H9 (cell line): ENCODE results near the gene C16orf89. TPM values are rescaled to one million over a fixed set of nuclear protein-coding genes. Genes with fewer than 3 reads are reported as not detected.

Experiments
- DNase-seq: peaks from one replicate; pipeline ENCODE4 v3.0.0-alpha.2; 2017
- H2AFZ ChIP-seq: one replicate; pipeline ENCODE4 v1.6.1; 2013; ENCODE audit warnings: mild to moderate bottlenecking, low read length, control low read depth, moderate library complexity
- H2AK5ac ChIP-seq: 2 replicates; pipeline ENCODE4 v1.6.1; 2013; ENCODE audit warnings: low read length, control low read depth, mixed read lengths; ENCODE audit not compliant: insufficient read length
- H2BK120ac ChIP-seq: one replicate; pipeline ENCODE4 v1.6.1; 2013; ENCODE audit warnings: low read depth, mild to moderate bottlenecking, low read length, control low read depth, inconsistent platforms; ENCODE audit not compliant: poor library complexity, severe bottlenecking
- H2BK12ac ChIP-seq: 2 replicates; pipeline ENCODE4 v1.6.1; 2013; ENCODE audit warnings: low read length, control low read depth, mixed read lengths, low read depth; ENCODE audit not compliant: insufficient read length
- H2BK15ac ChIP-seq: 2 replicates; pipeline ENCODE4 v1.6.1; 2013; ENCODE audit warnings: low read depth, low read length, control low read depth
- H2BK20ac ChIP-seq: one replicate; pipeline ENCODE4 v1.6.1; 2013; ENCODE audit warnings: low read depth, mild to moderate bottlenecking, low read length, control low read depth, inconsistent platforms; ENCODE audit not compliant: poor library complexity, severe bottlenecking
- H2BK5ac ChIP-seq: 2 replicates; pipeline ENCODE4 v1.6.1; 2013; ENCODE audit warnings: low read length, control low read depth, mixed read lengths; ENCODE audit not compliant: insufficient read length
- H3K14ac ChIP-seq: 2 replicates; pipeline ENCODE4 v1.6.1; 2013; ENCODE audit warnings: low read length, control low read depth; ENCODE audit not compliant: insufficient read depth
- H3K18ac ChIP-seq: 2 replicates; pipeline ENCODE4 v1.6.1; 2013; ENCODE audit warnings: low read depth, mild to moderate bottlenecking, mixed read lengths, low read length, control low read depth; ENCODE audit not compliant: insufficient read length
- H3K23ac ChIP-seq: 2 replicates; pipeline ENCODE4 v1.6.1; 2013; ENCODE audit warnings: low read length, control low read depth, mixed read lengths, low read depth; ENCODE audit not compliant: insufficient read length
- H3K23me2 ChIP-seq: 2 replicates; pipeline ENCODE4 v1.6.1; 2013; ENCODE audit warnings: low read depth, mild to moderate bottlenecking, mixed read lengths, low read length, control low read depth; ENCODE audit not compliant: insufficient read length, poor library complexity, severe bottlenecking
- H3K27ac ChIP-seq: 2 replicates; pipeline ENCODE4 v1.5.1; 2013; ENCODE audit warnings: low read length, control low read depth, mixed read lengths, low read depth; ENCODE audit not compliant: insufficient read length
- H3K27me3 ChIP-seq: 2 replicates; pipeline ENCODE4 v1.6.1; 2013; ENCODE audit warnings: low read length, control low read depth, inconsistent platforms; ENCODE audit not compliant: insufficient read depth
- H3K4ac ChIP-seq: 2 replicates; pipeline ENCODE4 v1.6.1; 2013; ENCODE audit warnings: low read depth, mild to moderate bottlenecking, control low read depth, inconsistent platforms, low read length, moderate library complexity
- H3K4me1 ChIP-seq: 2 replicates; pipeline ENCODE4 v1.6.1; 2013; ENCODE audit warnings: low read length, control low read depth, inconsistent platforms; ENCODE audit not compliant: insufficient read depth
- H3K4me2 ChIP-seq: 2 replicates; pipeline ENCODE4 v1.6.1; 2013; ENCODE audit warnings: low read length, control low read depth, mixed read lengths; ENCODE audit not compliant: insufficient read length, insufficient read depth
- H3K56ac ChIP-seq: 2 replicates; pipeline ENCODE4 v1.6.1; 2013; ENCODE audit warnings: low read depth, mild to moderate bottlenecking, mixed read lengths, low read length, control low read depth; ENCODE audit not compliant: insufficient read length
- H3K79me1 ChIP-seq: 2 replicates; pipeline ENCODE4 v1.6.1; 2013; ENCODE audit warnings: low read depth, mild to moderate bottlenecking, moderate library complexity, low read length, control low read depth, inconsistent platforms; ENCODE audit not compliant: insufficient read depth, poor library complexity, severe bottlenecking
- H3K79me2 ChIP-seq: 2 replicates; pipeline ENCODE4 v1.6.1; 2013; ENCODE audit warnings: low read length, control low read depth, inconsistent platforms; ENCODE audit not compliant: insufficient read depth
- H3K9ac ChIP-seq: 2 replicates; pipeline ENCODE4 v1.6.1; 2013; ENCODE audit warnings: low read length, control low read depth, mixed read lengths; ENCODE audit not compliant: insufficient read length; ENCODE audit errors: extremely low read depth
- H3K9me3 ChIP-seq: one replicate; pipeline ENCODE4 v1.6.1; 2013; ENCODE audit warnings: low read depth, low read length, inconsistent platforms; ENCODE audit not compliant: control insufficient read depth
- H3T11ph ChIP-seq: one replicate; pipeline ENCODE4 v1.6.1; 2013; ENCODE audit warnings: mild to moderate bottlenecking, low read length, control low read depth, inconsistent platforms
- H4K20me1 ChIP-seq: one replicate; pipeline ENCODE4 v1.6.1; 2013; ENCODE audit not compliant: control insufficient read depth, insufficient read length, insufficient read depth
- H4K5ac ChIP-seq: 2 replicates; pipeline ENCODE4 v1.6.1; 2013; ENCODE audit warnings: low read depth, mild to moderate bottlenecking, mixed read lengths, low read length, control low read depth; ENCODE audit not compliant: insufficient read length
- H4K8ac ChIP-seq: replicated peaks from 2 replicates; pipeline ENCODE4 v1.6.1; 2013; ENCODE audit warnings: low read length, control low read depth, mixed read lengths, low read depth; ENCODE audit not compliant: insufficient read length
- H4K91ac ChIP-seq: 2 replicates; pipeline ENCODE4 v1.6.1; 2013; ENCODE audit warnings: low read depth, mild to moderate bottlenecking, moderate library complexity, mixed read lengths, low read length, control low read depth; ENCODE audit not compliant: insufficient read length
- H3K27ac Mint-ChIP-seq, 3 experiments: 2 replicates in 2 of 3; 3 replicates in 1 of 3; pipeline ENCODE4 v1.8.0; 2020 to 2021; ENCODE audit warnings: mixed read lengths in 3 of 3, mild to moderate bottlenecking in 1 of 3, moderate library complexity in 1 of 3
- H3K27me3 Mint-ChIP-seq: 2 replicates; pipeline ENCODE4 v1.8.0; 2021; ENCODE audit warnings: low read depth, mild to moderate bottlenecking, moderate library complexity, mixed read lengths
- H3K36me3 Mint-ChIP-seq, 3 experiments: 2 replicates in 2 of 3; 3 replicates in 1 of 3; pipeline ENCODE4 v1.8.0; 2020 to 2021; ENCODE audit warnings: low read depth in 3 of 3, mixed read lengths in 3 of 3; ENCODE audit not compliant: insufficient read depth in 1 of 3
- H3K4me1 Mint-ChIP-seq, 2 experiments: 2 replicates each; pipeline ENCODE4 v1.8.0; 2020; ENCODE audit warnings: mixed read lengths in 2 of 2
- H3K4me3 Mint-ChIP-seq, 2 experiments: 2 replicates in 1 of 2; 3 replicates in 1 of 2; pipeline ENCODE4 v1.8.0; 2020 to 2021; ENCODE audit warnings: mild to moderate bottlenecking in 2 of 2, mixed read lengths in 2 of 2, moderate library complexity in 1 of 2
- H3K9me3 Mint-ChIP-seq, 2 experiments: 2 replicates in 1 of 2; 3 replicates in 1 of 2; pipeline ENCODE4 v1.8.0; 2020; ENCODE audit warnings: mild to moderate bottlenecking in 2 of 2, mixed read lengths in 2 of 2, moderate library complexity in 1 of 2
- WGBS: extraction: QIAGEN DNeasy Blood & Tissue Kit; methylation state at CpG from one replicate; pipeline ENCODE4 v1.1.7; 2013; ENCODE audit warnings: missing lambda C conversion rate, low lambda C conversion rate, mixed read lengths; ENCODE audit not compliant: insufficient read length; ENCODE audit errors: extremely low coverage; 5-methylcytosine and 5-hydroxymethylcytosine counted together
- total RNA-seq: library from RNA; stranded (reverse); gene quantifications from 2 replicates; pipeline ENCODE4 v1.2.1, GENCODE V29; 2021
- TF ChIP-seq, protein P1 (sequence below): fragments of 200-600 bp; sonication (generic); conservative IDR thresholded peaks from 3 replicates; pipeline ENCODE4 v1.8.0; 2021; ENCODE audit warnings: antibody characterized with exemption, mild to moderate bottlenecking

The C16orf89 gene
- total RNA-seq, 1 experiment from 2014 or later = 2.5 TPM

DNA sequence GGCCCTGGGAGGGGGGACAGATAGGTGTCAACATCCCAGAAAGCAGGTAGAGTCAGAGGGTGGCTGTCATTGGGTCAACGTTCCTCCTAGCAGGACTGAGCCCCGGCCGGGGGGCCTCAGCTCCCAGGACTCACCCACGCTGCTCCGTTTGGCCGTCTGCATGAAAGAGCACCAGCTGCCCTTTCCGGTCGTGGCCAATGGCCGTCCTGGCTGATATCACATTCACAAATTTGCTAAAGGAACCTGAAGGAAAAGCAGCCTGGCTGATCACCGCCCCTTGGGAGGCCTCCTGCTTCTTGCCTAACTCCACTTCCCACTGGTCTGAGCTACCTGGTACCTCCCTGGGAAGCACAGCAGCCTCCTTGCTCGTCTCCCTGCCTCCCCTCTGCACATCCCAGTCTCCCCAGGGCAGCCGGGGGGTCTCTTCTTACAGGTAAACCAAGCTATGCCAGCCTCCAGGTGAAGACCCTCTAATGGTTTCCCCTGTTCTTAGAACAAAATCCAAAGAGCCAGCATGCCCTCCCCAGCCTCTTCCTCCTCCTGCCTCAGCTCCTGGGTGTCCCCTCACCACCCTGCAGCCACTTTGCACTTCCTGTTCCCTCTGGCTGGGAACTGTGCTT, 35.4 kb downstream of the C16orf89 start:
- H3K27me3 ChIP-seq = no peaks in the 10 kb centered on the region
- no peak overlapping the region for H3K23ac ChIP-seq
- no peak overlapping the region for H3K4me3 Mint-ChIP-seq
- H3K9me3 ChIP-seq = no peaks in the 10 kb centered on the region
- H3K18ac ChIP-seq = no peak overlapping the region
- H3K79me2 ChIP-seq = no peaks in the 10 kb centered on the region
- H2BK120ac ChIP-seq = no peak overlapping the region
- no peak overlapping the region for H2BK15ac ChIP-seq
- no peak overlapping the region for H2BK5ac ChIP-seq
- no peak overlapping the region for H3T11ph ChIP-seq
- no peaks in the 10 kb centered on the region for H3K9me3 Mint-ChIP-seq
- H2AFZ ChIP-seq = no peak overlapping the region
- no peak overlapping the region for H3K4me2 ChIP-seq
- H3K4me1 ChIP-seq = 0 out of 2 replicates have a peak, but pooled peaks cover 3% of the 10 kb centered on the region
- H3K27ac ChIP-seq = no peak overlapping the region
- TF ChIP-seq, protein P1, sequence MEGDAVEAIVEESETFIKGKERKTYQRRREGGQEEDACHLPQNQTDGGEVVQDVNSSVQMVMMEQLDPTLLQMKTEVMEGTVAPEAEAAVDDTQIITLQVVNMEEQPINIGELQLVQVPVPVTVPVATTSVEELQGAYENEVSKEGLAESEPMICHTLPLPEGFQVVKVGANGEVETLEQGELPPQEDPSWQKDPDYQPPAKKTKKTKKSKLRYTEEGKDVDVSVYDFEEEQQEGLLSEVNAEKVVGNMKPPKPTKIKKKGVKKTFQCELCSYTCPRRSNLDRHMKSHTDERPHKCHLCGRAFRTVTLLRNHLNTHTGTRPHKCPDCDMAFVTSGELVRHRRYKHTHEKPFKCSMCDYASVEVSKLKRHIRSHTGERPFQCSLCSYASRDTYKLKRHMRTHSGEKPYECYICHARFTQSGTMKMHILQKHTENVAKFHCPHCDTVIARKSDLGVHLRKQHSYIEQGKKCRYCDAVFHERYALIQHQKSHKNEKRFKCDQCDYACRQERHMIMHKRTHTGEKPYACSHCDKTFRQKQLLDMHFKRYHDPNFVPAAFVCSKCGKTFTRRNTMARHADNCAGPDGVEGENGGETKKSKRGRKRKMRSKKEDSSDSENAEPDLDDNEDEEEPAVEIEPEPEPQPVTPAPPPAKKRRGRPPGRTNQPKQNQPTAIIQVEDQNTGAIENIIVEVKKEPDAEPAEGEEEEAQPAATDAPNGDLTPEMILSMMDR = no peak
- no peak overlapping the region for H4K8ac ChIP-seq
- no CpG with 5 or more reads among the region's 12 CpGs for WGBS
- H3K36me3 Mint-ChIP-seq = no peaks in the 10 kb centered on the region; a peak in 1 of 7 replicates
- H4K91ac ChIP-seq = no peak overlapping the region
- H2AK5ac ChIP-seq = no peak overlapping the region
- H3K27me3 Mint-ChIP-seq = peaks cover 5% of the 10 kb centered on the region
- H4K5ac ChIP-seq = no peak overlapping the region
- no peak overlapping the region for H3K9ac ChIP-seq
- H2BK12ac ChIP-seq = no peak overlapping the region
- H3K14ac ChIP-seq = no peak overlapping the region
- no peak for DNase-seq
- H2BK20ac ChIP-seq = no peak overlapping the region
- H3K27ac Mint-ChIP-seq = no peak overlapping the region
- peaks cover 13 to 14% of the 10 kb centered on the region in 2 experiments for H3K4me1 Mint-ChIP-seq
- no peak overlapping the region for H3K4ac ChIP-seq
- no peaks in the 10 kb centered on the region for H3K79me1 ChIP-seq
- H3K56ac ChIP-seq = no peak overlapping the region
- no peaks in the 10 kb centered on the region for H4K20me1 ChIP-seq
- peaks cover 5% of the 10 kb centered on the region for H3K23me2 ChIP-seq
